ENCODE measurements around the gene RASGRP3. TPM values are rescaled to one million over a fixed set of nuclear protein-coding genes. Genes with fewer than 3 reads are reported as not detected.

RASGRP3 gene
- polyA plus RNA-seq, 2 of the 4 experiments (the other 2 are of a cell fraction) = 1.5 to 1.7 TPM

GRCh38 chr2:33606100-33606499 is 129.7 kb downstream of the RASGRP3 start:
- ATAC-seq (no peak), FAIRE-seq (no peak), DNase-seq (ENCODE audit: low read depth in 1 of 2, low spot score in 1 of 2) (no peak)
- ChIA-PET POLR2A (no interaction called here), CTCF (interaction anchor here (0.6 kb wide), 1 partner anchor 76 kb away, joined by 3 read pairs; no protein-coding TSS in a partner anchor)
- no peak overlapping the region for H3K4me3 ChIP-seq
- H3K4me2 ChIP-seq = no peak overlapping the region
- no peak overlapping the region for H3K27ac ChIP-seq
- H3K9me3 ChIP-seq = no peaks in the 10 kb centered on the region
- WGBS (ENCODE audit: missing lambda C conversion rate) = 76% methylated on average over 4 of the region's 4 CpGs
- no peak for TF ChIP-seq JUNB (IDR thresholded peaks at IDR 0.05)
- TF ChIP-seq TP53 (CRISPR knock-in tag; IDR thresholded peaks at IDR 0.05) = no peak
- no peak for TF ChIP-seq RFX5 (IDR thresholded peaks at IDR 0.05)
- no peak for TF ChIP-seq EP300 (IDR thresholded peaks at IDR 0.05)
- TF ChIP-seq NFE2L2 (conservative IDR thresholded peaks at IDR 0.05; ENCODE audit: low read length) = no peak
- TF ChIP-seq HOXA7 (CRISPR knock-in tag; IDR thresholded peaks at IDR 0.05) = no peak
- no peak for TF ChIP-seq HMGXB4 (CRISPR knock-in tag; IDR thresholded peaks at IDR 0.05; ENCODE audit: borderline replicate concordance)
- TF ChIP-seq CBX2 (IDR thresholded peaks at IDR 0.05; ENCODE audit: borderline replicate concordance, low read depth) = no peak
- TF ChIP-seq CTCF (IDR thresholded peaks at IDR 0.05) = no peak
- no peaks in the 10 kb centered on the region for H3K4me1 ChIP-seq

DNA sequence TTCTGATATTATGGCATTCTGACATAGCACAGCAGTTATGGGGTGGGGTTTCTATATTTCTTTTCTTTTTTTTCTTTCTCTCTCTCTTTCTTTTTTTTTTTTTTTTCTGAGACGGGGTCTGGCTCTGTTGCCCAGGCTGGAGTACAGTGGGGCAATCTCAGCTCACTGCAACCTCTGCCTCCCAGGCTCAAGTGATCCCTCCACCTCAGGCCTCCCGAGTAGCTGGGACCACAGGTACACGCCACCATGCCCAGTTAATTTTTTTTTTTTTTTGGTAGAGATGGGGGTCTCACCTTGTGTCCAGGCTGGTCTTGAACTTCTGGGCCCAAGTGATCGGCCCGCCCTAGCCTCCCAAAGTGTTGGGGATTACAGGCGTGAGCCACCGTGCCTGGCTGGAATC is 130.2 kb downstream of the RASGRP3 start:
- FAIRE-seq (no peak), ATAC-seq (no peak), DNase-seq (ENCODE audit: low read depth in 1 of 2, low spot score in 1 of 2) (no peak)
- ChIA-PET CTCF (interaction anchor here (0.6 to 0.7 kb wide), 2 partner anchors 13 to 76 kb away, joined by 3 read pairs; no protein-coding TSS in a partner anchor), POLR2A (no interaction called here)
- 85% methylated on average over 7 of the region's 7 CpGs for WGBS (ENCODE audit: missing lambda C conversion rate)
- TF ChIP-seq HOXA7 (CRISPR knock-in tag; IDR thresholded peaks at IDR 0.05) (no peak), HOXB13 (CRISPR knock-in tag; IDR thresholded peaks at IDR 0.05; ENCODE audit: low read depth) (no peak), CHD2 (IDR thresholded peaks at IDR 0.05; ENCODE audit: low read length, partially characterized antibody) (no peak), GATA3 (IDR thresholded peaks at IDR 0.05; ENCODE audit: borderline replicate concordance) (no peak), HDAC2 (IDR thresholded peaks at IDR 0.05) (no peak), EP300 (IDR thresholded peaks at IDR 0.05) (no peak), CBX2 (IDR thresholded peaks at IDR 0.05; ENCODE audit: borderline replicate concordance, low read depth) (no peak), NFE2L2 (conservative IDR thresholded peaks at IDR 0.05; ENCODE audit: low read length) (no peak), JUNB (IDR thresholded peaks at IDR 0.05) (no peak)
- Histone ChIP-seq H3K4me2 (no peak overlapping the region), H3K4me3 (no peak overlapping the region), H3K27ac (no peak overlapping the region), H3K9me3 (no peaks in the 10 kb centered on the region), H3K4me1 (no peaks in the 10 kb centered on the region)

GRCh38 chr2:33607251-33607721 is 130.8 kb downstream of the RASGRP3 start:
- ChIA-PET CTCF (interaction anchor here (0.7 kb wide), 1 partner anchor 14 kb away, joined by 3 read pairs; no protein-coding TSS in a partner anchor), POLR2A (no interaction called here)
- Histone ChIP-seq H3K4me3 (no peak overlapping the region), H3K27ac (no peak overlapping the region), H3K9me3 (no peaks in the 10 kb centered on the region), H3K4me2 (no peak overlapping the region), H3K4me1 (no peaks in the 10 kb centered on the region)
- WGBS (ENCODE audit: missing lambda C conversion rate) = 26% methylated on average over 4 of the region's 4 CpGs
- TF ChIP-seq HOXB5 (CRISPR knock-in tag; IDR thresholded peaks at IDR 0.05) = no peak
- no peak for TF ChIP-seq HOXA7 (CRISPR knock-in tag; IDR thresholded peaks at IDR 0.05)
- TF ChIP-seq EHF (CRISPR knock-in tag; IDR thresholded peaks at IDR 0.05) = no peak
- no peak for TF ChIP-seq POLR2AphosphoS2 (conservative IDR thresholded peaks at IDR 0.05; ENCODE audit: low read length)
- TF ChIP-seq CTCF (IDR thresholded peaks at IDR 0.05) = no peak
- ATAC-seq = no peak
- FAIRE-seq = no peak
- DNase-seq (ENCODE audit: low read depth in 1 of 2, low spot score in 1 of 2) = no peak
